Activated CD4-positive, alpha-beta T cell treated with anti-CD3 and anti-CD28 coated beads, Interleukin-10, Interleukin-2, amounts not matched to agents 100 ng/mL and 50 ng/mL, durations not matched to agents 16 hours and 8 hours (primary cell): ENCODE results near the gene CPNE2.
"Not testable (repeated sequence)": the region's sequence is repeated elsewhere in the genome, so short reads cannot be mapped to it uniquely, and the experiment has no call there.

Source experiments
- DNase-seq: peaks from one replicate; pipeline ENCODE4 v3.0.0-alpha.2; 2020

The CPNE2 gene

GRCh38 chr16:57102888-57103851, 10.8 kb downstream of the CPNE2 start:
- DNase-seq = no peak

GRCh38 chr16:57104706-57105105, 12.3 kb downstream of the CPNE2 start:
- no peak for DNase-seq

DNA sequence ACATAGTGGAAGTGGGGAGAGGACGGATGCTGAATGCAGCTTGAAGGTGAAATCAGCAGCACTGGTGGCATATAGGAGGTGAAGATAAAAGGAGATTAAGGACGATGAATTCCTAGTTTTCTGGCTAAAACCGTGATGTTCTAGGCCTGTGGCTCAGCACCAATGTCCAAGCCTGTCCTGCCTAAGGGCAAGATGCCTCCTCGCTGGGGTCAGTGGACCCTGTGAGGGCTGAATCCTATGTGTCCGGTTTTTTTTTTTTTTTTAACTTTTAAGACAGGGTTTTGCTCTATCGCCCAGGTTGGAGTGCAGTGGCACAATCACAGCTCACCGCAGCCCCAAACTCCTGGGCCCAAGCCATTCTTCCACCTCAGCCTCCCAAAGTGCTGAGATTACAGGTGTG, 12.8 kb downstream of the CPNE2 start:
- DNase-seq = no peak

- DNase-seq = no peak
These were observed 14.4 kb downstream of the CPNE2 start for GRCh38 chr16:57106767-57107166.

- no peak for DNase-seq
These were observed 15.0 kb downstream of the CPNE2 start for GRCh38 chr16:57107321-57107922.

DNA sequence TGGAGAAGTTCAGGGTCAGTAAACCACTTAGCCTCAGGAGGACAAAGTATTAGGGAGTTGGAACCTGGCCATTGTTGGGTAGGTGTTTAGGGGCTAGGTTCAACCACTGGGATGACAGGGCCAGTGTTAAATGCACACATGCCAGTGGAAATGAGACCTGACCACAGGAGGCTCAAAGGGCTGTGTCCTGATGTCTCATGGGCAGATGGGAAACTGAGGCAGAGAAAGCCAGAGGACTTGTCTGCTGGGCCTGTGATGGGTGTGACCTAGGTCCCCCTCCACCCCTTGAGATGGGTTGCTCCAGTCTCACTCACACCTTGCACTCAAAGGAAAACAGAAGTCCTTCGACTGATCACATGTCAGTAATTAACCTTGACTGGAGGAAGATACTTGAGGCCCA, 16.0 kb downstream of the CPNE2 start:
- no peak for DNase-seq

DNA sequence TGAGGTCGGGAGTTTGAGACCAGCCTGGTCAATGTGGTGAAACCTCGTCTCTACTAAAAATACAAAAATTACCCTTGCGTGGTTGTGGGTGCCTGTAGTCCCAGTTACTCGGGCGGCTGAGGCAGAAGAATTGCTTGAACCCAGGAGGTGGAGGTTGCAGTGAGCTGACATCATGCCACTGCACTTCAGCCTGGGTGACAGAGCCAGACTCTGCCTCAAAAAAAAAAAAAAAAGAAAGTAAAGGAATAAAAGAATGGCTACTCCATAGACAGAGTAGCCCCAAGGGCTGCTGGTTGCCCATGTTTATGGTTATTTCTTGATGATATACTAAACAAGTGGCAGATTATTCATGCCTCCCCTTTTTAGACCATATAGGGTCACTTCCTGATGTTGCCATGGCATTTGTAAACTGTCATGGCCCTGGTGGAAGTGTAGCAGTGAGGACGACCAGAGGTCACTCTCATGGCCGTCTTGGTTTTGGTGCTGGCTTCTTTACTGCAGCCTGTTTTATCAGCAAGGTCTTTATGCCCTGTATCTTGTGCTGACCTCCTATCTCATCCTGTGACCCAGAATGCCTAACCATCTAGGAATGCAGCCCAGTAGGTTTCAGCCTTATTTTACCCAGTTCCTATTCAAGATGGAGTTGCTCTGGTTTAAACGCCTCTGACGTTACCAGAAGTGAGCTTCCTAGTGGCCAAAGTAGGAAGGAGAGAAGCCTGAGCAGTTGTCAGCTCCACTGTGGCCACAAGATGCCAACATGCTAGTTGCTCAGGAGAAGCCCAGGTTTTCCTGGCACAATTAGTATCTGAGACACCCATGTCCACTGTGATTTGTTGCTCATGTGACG, 17.1 kb downstream of the CPNE2 start:
- not testable (repeated sequence) for DNase-seq

- no peak for DNase-seq
These were observed 18.6 kb downstream of the CPNE2 start for GRCh38 chr16:57110937-57111336.

DNA sequence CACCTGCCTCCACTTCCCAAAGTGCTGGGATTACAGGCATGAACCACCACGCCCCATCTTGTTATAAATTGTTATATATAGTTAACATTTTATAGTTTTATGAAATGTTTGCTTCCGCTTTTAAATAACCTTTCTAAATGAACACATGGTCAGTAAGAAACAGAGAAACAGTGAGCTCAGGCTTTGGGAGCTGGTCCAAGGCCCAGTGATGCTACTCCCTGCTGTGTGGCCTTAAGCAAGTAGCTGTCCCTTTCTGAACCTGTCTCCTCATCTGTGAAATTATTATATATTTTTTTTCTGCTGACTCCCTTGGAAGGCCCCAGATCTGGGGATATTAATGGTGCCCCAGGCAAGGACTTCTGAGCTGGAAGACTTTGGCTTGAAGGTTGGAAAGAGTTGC, 19.0 kb downstream of the CPNE2 start:
- DNase-seq = no peak

DNA sequence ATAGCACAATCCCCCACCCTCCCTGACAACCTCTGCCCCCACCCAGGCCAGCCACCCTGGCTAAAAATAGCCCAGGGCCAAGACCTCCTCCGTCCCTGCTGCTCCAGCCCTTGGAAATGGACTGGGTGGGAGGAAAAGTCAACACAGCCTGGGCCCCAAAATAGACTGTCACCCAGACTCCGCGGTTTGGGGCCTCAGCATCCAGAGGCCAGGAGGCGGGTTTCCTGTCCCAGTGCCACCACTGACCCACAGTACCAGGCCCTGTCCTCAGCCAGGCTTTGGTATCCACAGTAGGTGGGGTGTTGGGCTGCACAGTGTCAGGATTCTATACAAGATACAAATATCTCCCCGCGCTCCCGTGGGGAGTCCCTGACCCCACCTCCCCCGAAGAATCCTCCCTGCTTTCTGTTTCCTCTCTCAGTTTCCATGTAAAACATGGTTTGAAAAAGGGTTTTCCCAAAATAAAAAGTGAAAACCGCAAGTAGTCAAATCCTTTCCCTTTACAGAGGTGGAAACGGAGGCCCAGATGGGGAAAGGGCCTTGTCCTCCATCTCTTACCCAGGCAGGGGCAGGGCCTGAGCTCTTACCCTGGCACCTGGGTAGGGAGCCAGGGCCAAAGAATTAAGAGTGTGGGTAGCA, 20.1 kb downstream of the CPNE2 start:
- no peak for DNase-seq

- DNase-seq = no peak
These were observed 20.7 kb downstream of the CPNE2 start for GRCh38 chr16:57113042-57113453.

DNA sequence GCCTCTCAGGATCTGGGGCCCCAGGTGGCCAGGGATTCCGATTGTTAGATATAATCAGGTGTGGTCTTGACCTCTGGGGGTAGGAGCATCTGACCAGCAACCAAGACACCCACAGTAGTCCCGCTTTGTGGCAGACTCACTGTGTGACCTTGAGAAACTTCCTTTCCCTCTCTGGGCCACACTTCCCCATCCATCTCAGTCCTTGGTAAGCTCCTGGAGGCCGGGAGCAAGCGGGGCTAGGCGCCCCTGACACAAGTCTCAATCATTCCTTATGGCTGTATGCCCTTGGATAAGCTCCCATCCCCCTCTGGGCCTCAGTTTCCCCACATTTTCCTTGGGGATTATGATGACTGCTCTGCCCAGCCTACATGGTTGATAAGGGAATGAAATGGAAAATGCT, 21.3 kb downstream of the CPNE2 start:
- no peak for DNase-seq

- DNase-seq = no peak
These were observed 22.8 kb downstream of the CPNE2 start for GRCh38 chr16:57115168-57115513.

GRCh38 chr16:57115514-57116182, 23.3 kb downstream of the CPNE2 start:
- no peak for DNase-seq

- DNase-seq = no peak
These were observed 26.2 kb downstream of the CPNE2 start for GRCh38 chr16:57118461-57119084.

GRCh38 chr16:57123216-57123973, 31.0 kb downstream of the CPNE2 start:
- no peak for DNase-seq

GRCh38 chr16:57123974-57124674, 31.7 kb downstream of the CPNE2 start:
- no peak for DNase-seq

- no peak for DNase-seq
These were observed 33.0 kb downstream of the CPNE2 start for GRCh38 chr16:57125376-57125775.

DNA sequence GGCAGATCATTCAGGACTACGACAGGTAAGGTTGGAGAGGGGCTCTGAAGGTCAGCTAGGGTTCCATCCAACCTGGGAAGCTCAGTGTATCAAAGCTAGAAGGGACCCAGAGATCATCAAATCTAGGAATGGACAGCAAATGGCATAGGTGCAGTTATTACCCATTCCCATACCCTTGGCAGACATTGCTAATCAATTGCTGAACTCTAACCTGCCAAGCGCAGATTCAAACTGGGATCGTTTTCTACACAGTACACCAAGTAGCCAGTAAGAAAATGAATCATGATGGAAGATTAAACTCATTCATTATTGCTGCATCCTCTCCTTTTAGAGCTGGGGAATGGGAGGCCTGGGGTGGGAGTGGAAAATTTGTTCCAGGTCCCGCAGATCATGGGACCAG, 33.6 kb downstream of the CPNE2 start:
- DNase-seq = no peak

- DNase-seq = no peak
These were observed 34.0 kb downstream of the CPNE2 start for GRCh38 chr16:57126411-57126810.
